GM12872 (cell line): ENCODE data around the gene LRRC36.

ENCODE experiments used
- TF ChIP-seq, protein P1 (sequence below): IDR thresholded peaks from 3 replicates; pipeline ENCODE4 v1.5.1; 2011; ENCODE audit warnings: low read depth, mild to moderate bottlenecking, low read length, moderate library complexity; ENCODE audit not compliant: insufficient read depth

LRRC36 gene

DNA sequence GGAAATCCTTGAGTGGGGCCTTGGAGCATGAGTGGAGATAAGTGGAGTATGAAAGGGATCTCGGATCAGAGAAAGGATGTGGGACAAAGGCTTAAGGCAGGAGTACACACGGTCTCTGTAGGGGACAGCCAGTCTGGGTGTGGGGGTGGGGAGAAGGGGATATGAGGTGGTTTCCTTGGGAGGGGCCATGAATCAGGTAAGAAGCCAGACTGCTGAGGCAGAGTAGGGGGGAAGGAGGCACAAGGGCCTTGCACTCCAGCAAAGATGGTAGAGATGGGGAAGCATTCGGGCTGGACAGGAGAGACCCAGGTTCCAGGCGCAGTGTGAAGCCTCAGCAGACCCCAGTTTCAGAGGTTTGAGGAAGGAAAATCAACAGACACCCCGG lies 105.9 kb downstream of the LRRC36 start:
- TF ChIP-seq, protein P1, sequence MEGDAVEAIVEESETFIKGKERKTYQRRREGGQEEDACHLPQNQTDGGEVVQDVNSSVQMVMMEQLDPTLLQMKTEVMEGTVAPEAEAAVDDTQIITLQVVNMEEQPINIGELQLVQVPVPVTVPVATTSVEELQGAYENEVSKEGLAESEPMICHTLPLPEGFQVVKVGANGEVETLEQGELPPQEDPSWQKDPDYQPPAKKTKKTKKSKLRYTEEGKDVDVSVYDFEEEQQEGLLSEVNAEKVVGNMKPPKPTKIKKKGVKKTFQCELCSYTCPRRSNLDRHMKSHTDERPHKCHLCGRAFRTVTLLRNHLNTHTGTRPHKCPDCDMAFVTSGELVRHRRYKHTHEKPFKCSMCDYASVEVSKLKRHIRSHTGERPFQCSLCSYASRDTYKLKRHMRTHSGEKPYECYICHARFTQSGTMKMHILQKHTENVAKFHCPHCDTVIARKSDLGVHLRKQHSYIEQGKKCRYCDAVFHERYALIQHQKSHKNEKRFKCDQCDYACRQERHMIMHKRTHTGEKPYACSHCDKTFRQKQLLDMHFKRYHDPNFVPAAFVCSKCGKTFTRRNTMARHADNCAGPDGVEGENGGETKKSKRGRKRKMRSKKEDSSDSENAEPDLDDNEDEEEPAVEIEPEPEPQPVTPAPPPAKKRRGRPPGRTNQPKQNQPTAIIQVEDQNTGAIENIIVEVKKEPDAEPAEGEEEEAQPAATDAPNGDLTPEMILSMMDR: no peak

DNA sequence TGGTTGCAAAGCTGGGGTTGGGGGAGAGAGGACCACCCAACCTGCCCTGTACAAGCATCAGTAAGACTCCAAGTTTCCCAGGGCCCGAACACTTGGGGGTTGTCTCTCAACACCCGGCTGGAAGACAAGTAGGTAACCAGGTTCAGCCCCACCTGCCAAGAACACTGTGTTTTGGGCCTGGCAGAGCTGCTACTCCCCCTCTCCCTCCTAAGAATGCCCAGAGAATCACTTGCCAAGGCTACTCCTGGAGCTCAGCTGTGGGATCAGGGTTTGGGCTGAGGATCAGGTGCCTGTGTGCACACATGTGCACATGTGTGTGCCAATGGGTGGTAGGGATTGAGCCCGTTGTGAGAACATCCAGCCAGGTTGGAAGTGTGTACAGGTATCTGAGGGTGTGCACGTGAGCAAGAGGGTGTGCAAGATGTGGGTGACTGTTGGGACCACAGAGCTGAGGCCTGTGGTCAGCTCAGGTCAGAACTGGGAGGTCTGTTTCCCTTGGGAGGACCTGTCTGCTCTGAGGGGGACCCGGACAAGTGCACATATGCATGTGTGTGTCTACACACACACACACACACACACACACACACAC lies 106.6 kb downstream of the LRRC36 start:
- TF ChIP-seq, protein P1: no peak
